H1 (cell line): Measurements from ENCODE around the gene TP53RK. TPM values are rescaled to one million over a fixed set of nuclear protein-coding genes. Genes with fewer than 3 reads are reported as not detected.

Experiments used
- CBX5 ChIP-seq: fragments of 300-800, 300-1000 bp; sonication (generic); IDR thresholded peaks from 2 replicates; pipeline ENCODE4 v1.7.1; 2016; ENCODE audit warnings: antibody characterized with exemption, low read length, low read depth
- CEBPB ChIP-seq: IDR thresholded peaks from 2 replicates; pipeline ENCODE4 v1.6.1; 2012; ENCODE audit warnings: low read depth, low read length
- KDM5A ChIP-seq: fragments of 200-600 bp; IDR thresholded peaks from 2 replicates; pipeline ENCODE4 v1.7.1; 2012; ENCODE audit warnings: mild to moderate bottlenecking, low read length, inconsistent platforms, mixed read lengths
- POLR2AphosphoS5 ChIP-seq: IDR thresholded peaks from 2 replicates; pipeline ENCODE4 v1.6.1; 2011; ENCODE audit warnings: low read depth, low read length
- RBBP5 ChIP-seq: IDR thresholded peaks from 2 replicates; pipeline ENCODE4 v1.7.1; 2012; ENCODE audit warnings: low read depth, mild to moderate bottlenecking, inconsistent platforms, low read length, moderate library complexity, borderline replicate concordance
- SIN3A ChIP-seq, 2 experiments: IDR thresholded peaks in 1 of 2; conservative IDR thresholded peaks in 1 of 2; 2 replicates each; pipeline ENCODE4 v1.6.1; 2011 to 2012; ENCODE audit warnings: low read length in 2 of 2, improper control_type of control experiment in 1 of 2, low read depth in 1 of 2, mild to moderate bottlenecking in 1 of 2
- SIRT6 ChIP-seq: IDR thresholded peaks from one replicate; pipeline ENCODE4 v1.7.1; 2012; ENCODE audit warnings: low read length, inconsistent platforms
- TAF7 ChIP-seq: optimal IDR thresholded peaks from 2 replicates; pipeline ENCODE3; 2011; ENCODE audit warnings: low read depth, mild to moderate bottlenecking, inconsistent platforms, low read length, moderate library complexity, borderline replicate concordance
- polyA plus RNA-seq, 7 experiments: library from polyadenylated mRNA; depleted of rRNA in 3 of 7; stranded (reverse) in 5 of 7; unstranded in 2 of 7; fragments of >200 nt in 5 of 7; fragments of 200-250 nt in 2 of 7; gene quantifications; 1 replicate in 5 of 7; 2 replicates in 1 of 7; 4 replicates in 1 of 7; pipeline versions ENCODE4 v1.2.1 to v1.2.3, GENCODE V29; 2011 to 2013; ENCODE audit warnings: missing spikeins in 2 of 7, mixed read lengths in 2 of 7
- total RNA-seq: library from RNA; stranded (reverse); fragmentation: NEBNext Ultra II Directional; extraction: Animal tissue kit (Norgen Biotek cat#: 25700); gene quantifications from 2 replicates; pipeline ENCODE4 v1.2.1, GENCODE V29; 2021
- TF ChIP-seq, protein P1 (sequence below): IDR thresholded peaks from 2 replicates; pipeline ENCODE4 v1.6.1; 2011; ENCODE audit warnings: low read depth, mild to moderate bottlenecking, low read length; ENCODE audit not compliant: insufficient read depth
- TF ChIP-seq, protein P2 (sequence below), 3 experiments: IDR thresholded peaks; 1 replicate in 2 of 3; 2 replicates in 1 of 3; pipeline versions ENCODE4 v1.5.1 to v1.6.1; 2011; ENCODE audit warnings: low read length in 3 of 3, mild to moderate bottlenecking in 3 of 3, inconsistent platforms in 2 of 3, low read depth in 1 of 3, moderate library complexity in 1 of 3; ENCODE audit not compliant: insufficient read depth in 1 of 3; ENCODE audit errors: control extremely low read depth in 1 of 3

The TP53RK gene
- total and polyA plus RNA-seq, 2 of the 8 experiments (the other 6 are each of a cell fraction or from before 2014, with no cell fraction given): 8.5 to 16.3 TPM

DNA sequence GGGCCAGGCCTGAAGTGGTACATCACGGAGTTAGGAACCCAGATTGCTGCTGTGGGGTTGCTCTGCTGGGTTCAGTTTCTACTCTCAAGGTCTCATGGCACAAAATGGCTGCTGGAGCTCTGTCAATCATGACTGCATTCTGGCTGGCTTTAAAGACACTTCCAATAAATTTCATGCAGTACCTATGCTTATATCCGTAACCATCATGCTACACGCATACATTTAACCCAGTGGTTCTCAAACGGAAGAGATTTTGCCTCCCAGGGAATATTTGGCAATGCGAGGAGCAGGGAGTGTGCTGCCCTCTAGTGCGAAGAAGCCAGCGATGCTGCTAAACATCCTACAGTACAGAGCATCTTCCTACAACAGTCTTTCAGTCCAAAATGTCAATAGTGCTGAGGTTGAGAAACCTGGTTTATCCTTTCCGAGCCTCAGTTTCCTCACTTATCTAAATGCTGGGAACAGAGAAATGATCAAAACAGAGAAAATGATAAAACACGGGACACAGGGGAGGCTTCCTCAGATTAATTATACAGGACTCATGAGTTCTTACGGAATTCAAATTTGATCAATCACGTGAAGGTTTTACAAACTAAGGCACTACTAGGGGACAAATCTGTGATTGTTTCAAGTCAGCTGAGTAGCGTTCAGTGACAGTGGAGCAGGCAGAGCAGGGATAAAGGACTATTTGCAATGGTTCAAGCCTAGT, 10.6 kb upstream of the TP53RK start (continued):
- TF ChIP-seq, protein P1, sequence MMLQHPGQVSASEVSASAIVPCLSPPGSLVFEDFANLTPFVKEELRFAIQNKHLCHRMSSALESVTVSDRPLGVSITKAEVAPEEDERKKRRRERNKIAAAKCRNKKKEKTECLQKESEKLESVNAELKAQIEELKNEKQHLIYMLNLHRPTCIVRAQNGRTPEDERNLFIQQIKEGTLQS: no peak
- TF ChIP-seq TAF7: no peak
- TF ChIP-seq SIN3A (conservative IDR thresholded peaks at IDR 0.05 in 1 of 2, IDR thresholded peaks at IDR 0.05 in 1 of 2; ENCODE audit: low read depth in 1 of 2, low read length in 2 of 2): no peak
- no peak for TF ChIP-seq RBBP5
- TF ChIP-seq CEBPB: peak; percentile 7; the same call in 1 of the 2 replicates
- TF ChIP-seq, protein P2, sequence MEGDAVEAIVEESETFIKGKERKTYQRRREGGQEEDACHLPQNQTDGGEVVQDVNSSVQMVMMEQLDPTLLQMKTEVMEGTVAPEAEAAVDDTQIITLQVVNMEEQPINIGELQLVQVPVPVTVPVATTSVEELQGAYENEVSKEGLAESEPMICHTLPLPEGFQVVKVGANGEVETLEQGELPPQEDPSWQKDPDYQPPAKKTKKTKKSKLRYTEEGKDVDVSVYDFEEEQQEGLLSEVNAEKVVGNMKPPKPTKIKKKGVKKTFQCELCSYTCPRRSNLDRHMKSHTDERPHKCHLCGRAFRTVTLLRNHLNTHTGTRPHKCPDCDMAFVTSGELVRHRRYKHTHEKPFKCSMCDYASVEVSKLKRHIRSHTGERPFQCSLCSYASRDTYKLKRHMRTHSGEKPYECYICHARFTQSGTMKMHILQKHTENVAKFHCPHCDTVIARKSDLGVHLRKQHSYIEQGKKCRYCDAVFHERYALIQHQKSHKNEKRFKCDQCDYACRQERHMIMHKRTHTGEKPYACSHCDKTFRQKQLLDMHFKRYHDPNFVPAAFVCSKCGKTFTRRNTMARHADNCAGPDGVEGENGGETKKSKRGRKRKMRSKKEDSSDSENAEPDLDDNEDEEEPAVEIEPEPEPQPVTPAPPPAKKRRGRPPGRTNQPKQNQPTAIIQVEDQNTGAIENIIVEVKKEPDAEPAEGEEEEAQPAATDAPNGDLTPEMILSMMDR (IDR thresholded peaks at IDR 0.05; ENCODE audit: control extremely low read depth in 1 of 3, insufficient read depth in 1 of 3, low read depth in 1 of 3, low read length in 3 of 3): peak; percentile 75 to 92 (median 77)
- TF ChIP-seq CBX5: no peak
- TF ChIP-seq POLR2AphosphoS5: no peak
- TF ChIP-seq KDM5A: no peak
- no peak for TF ChIP-seq SIRT6
